NCI-H510A (cell line): Measurements from ENCODE around the gene MRPS23.
"Not testable (repeated sequence)": the region's sequence is repeated elsewhere in the genome, so short reads cannot be mapped to it uniquely, and the experiment has no call there.

ENCODE experiments used
- DNase-seq: peaks from one replicate; lab custom pipeline; 2025; lab: John Stamatoyannopoulos, UW

MRPS23 gene

GRCh38 chr17:57862694-57863667 is 13.1 kb upstream of the MRPS23 start:
- DNase-seq, result no peak

GRCh38 chr17:57861790-57862693 is 12.2 kb upstream of the MRPS23 start:
- no peak for DNase-seq

GRCh38 chr17:57861000-57861789 is 11.4 kb upstream of the MRPS23 start:
- peak; percentile 47 for DNase-seq

GRCh38 chr17:57860414-57860999 is 10.7 kb upstream of the MRPS23 start:
- DNase-seq, result no peak

GRCh38 chr17:57859601-57860413 is 10.0 kb upstream of the MRPS23 start:
- DNase-seq, result no peak

- DNase-seq, result no peak
Measured at GRCh38 chr17:57858838-57859237, 9.0 kb upstream of the MRPS23 start.

GRCh38 chr17:57856792-57857620 is 7.2 kb upstream of the MRPS23 start:
- no peak for DNase-seq

GRCh38 chr17:57855391-57856035 is 5.7 kb upstream of the MRPS23 start:
- no peak for DNase-seq

- no peak for DNase-seq
Measured at GRCh38 chr17:57853695-57854094, 3.9 kb upstream of the MRPS23 start.

GRCh38 chr17:57852955-57853328 is 3.1 kb upstream of the MRPS23 start:
- DNase-seq, result no peak

GRCh38 chr17:57852092-57852954 is 2.5 kb upstream of the MRPS23 start:
- no peak for DNase-seq

- no peak for DNase-seq
Measured at GRCh38 chr17:57849163-57849873, 526 bp downstream of the MRPS23 start.

- not testable (repeated sequence) for DNase-seq
Measured at GRCh38 chr17:57846056-57846945, 3.5 kb downstream of the MRPS23 start.

GRCh38 chr17:57842280-57842679 is 7.6 kb downstream of the MRPS23 start:
- DNase-seq, result no peak

GRCh38 chr17:57839571-57839923 is 10.3 kb downstream of the MRPS23 start:
- no peak for DNase-seq

- DNase-seq, result no peak
Measured at GRCh38 chr17:57838857-57839570, 10.8 kb downstream of the MRPS23 start.
